NCI-H187 treated with DMSO at 0.1 percent for 48 hours (cell line): ENCODE data around the gene MRPL4.
"Not testable (repeated sequence)": the region's sequence is repeated elsewhere in the genome, so short reads cannot be mapped to it uniquely, and the experiment has no call there.

Experiments
- DNase-seq: peaks from one replicate; lab custom pipeline; 2025; lab: John Stamatoyannopoulos, UW

Gene MRPL4

DNA sequence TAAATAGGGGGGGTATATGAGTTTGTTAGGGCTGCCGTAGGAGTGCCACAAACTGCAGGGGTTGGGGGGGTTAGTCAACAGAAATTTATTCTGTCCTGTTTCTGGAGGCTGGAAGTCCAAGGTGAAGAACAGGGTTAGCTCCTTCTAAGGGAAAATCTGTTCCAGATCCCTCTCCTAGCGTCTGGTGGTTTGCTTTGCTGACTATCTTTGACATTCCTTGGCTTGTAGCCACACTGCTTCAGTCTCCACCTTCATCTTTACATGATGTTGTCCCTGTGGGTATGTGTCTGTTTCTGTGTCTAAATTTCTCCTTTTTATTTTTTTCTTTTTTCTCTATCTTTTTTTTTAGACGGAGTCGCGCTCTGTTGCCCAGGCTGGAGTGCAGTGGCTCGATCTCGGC lies 10.8 kb downstream of the MRPL4 start:
- no peak for DNase-seq

DNA sequence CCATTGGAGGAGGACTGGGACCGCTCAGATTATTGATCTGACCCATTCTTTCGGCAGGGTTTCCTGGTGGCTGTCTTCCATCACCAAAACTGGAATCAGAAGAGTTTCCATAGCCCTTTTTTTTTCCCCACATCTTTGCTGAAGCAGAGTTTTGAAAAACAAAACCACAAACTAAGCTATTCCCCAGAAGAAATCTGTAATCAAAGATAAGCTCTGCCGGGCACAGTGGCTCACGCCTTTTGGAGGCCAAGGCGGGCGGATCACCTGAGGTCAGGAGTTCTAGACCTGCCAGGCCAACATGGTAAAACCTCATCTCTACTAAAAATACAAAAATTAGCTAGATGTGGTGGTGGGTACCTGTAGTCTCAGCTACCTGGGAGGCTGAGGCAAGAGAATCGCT lies 14.7 kb downstream of the MRPL4 start:
- DNase-seq = no peak

GRCh38 chr19:10268071-10268470 lies 16.1 kb downstream of the MRPL4 start:
- DNase-seq = no peak

- no peak for DNase-seq
Measured at GRCh38 chr19:10269333-10270179, 17.5 kb downstream of the MRPL4 start.

GRCh38 chr19:10270180-10270615 lies 18.2 kb downstream of the MRPL4 start:
- DNase-seq = no peak

- DNase-seq = no peak
Measured at GRCh38 chr19:10270616-10271394, 18.8 kb downstream of the MRPL4 start, which contains the start of gene ICAM1. TSS of gene ICAM1 (plus strand) at chr19:10271120. CDS start at chr19:10271160, 40 bp downstream.

GRCh38 chr19:10271543-10272086 lies 19.6 kb downstream of the MRPL4 start:
- no peak for DNase-seq

DNA sequence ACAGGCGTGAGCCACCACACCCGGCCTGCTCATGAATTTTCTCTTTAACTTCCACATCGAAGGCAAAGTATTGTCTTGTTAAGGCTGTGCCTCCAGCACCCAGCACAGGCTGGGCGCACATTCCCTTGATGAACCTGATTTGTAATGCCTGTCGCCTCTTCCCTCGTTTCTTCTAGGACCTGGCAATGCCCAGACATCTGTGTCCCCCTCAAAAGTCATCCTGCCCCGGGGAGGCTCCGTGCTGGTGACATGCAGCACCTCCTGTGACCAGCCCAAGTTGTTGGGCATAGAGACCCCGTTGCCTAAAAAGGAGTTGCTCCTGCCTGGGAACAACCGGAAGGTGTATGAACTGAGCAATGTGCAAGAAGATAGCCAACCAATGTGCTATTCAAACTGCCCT lies 22.6 kb downstream of the MRPL4 start:
- DNase-seq = no peak

DNA sequence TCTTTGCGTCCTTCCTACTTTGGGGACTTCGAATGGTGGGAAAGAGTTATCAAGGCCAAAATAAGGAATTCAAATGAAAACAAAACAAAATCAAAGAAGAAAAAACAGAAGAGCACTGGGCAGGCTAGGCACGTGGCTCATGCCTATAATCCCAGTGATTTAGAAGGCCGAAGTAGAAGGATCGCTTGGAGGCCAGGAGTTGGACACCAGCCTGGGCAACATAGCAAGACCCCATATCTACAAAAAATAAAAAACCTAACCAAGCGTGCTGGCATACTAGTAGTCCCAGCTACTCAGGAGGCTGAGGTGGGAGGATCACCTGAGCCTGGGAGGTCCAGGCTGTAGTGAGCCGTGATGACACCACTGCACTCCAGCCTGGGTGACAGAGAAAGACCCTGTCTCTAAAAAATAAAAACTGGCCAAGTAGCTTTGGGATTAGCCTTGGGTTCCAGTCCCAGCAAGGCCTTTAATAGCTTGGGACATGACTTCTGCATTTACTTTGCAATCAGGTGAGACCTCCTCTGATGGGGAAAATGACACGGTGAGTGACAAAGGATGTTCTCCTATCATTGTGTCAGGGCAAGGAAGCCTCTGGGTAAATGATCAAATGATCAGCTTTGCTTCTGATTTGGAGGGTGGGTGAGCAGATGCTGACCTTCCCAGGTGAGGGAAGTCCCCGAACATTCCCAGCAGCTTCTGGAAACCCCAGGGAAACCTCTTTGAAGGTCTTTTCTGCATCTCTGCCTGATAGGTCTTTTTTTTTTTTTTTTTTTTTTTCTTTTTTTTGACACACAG lies 26.0 kb downstream of the MRPL4 start:
- DNase-seq = no peak

- no peak for DNase-seq
Measured at GRCh38 chr19:10278935-10279334, 26.9 kb downstream of the MRPL4 start.

GRCh38 chr19:10279737-10280442 lies 27.9 kb downstream of the MRPL4 start:
- DNase-seq = no peak

DNA sequence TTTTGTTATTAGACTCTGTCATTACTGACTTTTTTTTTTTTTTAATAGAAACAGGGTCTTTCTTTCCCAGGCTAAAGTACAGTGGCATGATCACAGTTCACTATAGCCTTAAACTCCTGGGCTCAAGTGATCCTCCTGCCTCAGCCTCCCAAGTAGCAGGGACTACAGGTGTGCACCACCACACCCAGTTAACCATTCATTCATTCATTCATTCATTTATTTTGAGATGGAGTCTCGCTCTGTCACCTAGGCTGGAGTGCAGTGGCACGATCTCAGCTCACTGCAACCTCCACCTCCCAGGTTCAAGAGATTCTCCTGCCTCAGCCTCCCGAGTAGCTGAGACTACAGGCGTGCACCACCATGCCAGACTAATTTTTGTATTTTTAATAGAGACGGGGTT lies 30.0 kb downstream of the MRPL4 start:
- not testable (repeated sequence) for DNase-seq

DNA sequence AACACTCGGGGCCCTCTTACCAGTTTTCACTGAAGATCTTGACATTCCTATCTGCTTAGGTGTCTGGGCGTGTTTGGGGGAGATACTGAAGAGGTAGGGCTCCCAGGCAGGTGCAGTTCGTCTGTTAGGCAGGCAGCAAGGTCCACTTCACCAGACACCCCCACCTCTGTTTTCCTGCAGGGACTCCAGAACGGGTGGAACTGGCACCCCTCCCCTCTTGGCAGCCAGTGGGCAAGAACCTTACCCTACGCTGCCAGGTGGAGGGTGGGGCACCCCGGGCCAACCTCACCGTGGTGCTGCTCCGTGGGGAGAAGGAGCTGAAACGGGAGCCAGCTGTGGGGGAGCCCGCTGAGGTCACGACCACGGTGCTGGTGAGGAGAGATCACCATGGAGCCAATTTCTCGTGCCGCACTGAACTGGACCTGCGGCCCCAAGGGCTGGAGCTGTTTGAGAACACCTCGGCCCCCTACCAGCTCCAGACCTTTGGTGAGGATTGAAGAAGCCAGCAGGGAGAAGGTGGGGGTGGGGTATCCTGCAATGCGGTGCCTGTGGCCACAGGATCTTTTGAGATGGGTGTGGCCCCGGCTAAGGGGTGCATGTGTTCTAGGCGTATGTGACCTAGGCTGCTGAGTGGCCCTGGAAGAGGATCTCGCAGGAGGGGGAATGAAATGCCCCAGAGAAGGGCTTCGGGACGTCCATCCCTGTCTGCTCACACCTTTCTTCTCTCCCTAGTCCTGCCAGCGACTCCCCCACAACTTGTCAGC lies 31.5 kb downstream of the MRPL4 start:
- no peak for DNase-seq

DNA sequence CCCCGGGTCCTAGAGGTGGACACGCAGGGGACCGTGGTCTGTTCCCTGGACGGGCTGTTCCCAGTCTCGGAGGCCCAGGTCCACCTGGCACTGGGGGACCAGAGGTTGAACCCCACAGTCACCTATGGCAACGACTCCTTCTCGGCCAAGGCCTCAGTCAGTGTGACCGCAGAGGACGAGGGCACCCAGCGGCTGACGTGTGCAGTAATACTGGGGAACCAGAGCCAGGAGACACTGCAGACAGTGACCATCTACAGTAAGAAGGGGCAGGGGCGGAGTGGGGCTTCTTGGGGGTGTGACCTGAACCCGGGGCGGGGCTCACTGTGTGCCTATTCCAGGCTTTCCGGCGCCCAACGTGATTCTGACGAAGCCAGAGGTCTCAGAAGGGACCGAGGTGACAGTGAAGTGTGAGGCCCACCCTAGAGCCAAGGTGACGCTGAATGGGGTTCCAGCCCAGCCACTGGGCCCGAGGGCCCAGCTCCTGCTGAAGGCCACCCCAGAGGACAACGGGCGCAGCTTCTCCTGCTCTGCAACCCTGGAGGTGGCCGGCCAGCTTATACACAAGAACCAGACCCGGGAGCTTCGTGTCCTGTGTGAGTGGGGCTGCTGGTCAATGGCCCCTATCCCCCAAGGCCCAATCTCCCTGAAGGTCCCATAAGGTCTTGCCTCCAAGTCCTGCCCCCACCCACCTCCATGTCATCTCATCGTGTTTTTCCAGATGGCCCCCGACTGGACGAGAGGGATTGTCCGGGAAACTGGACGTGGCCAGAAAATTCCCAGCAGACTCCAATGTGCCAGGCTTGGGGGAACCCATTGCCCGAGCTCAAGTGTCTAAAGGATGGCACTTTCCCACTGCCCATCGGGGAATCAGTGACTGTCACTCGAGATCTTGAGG lies 32.3 kb downstream of the MRPL4 start:
- DNase-seq = no peak

DNA sequence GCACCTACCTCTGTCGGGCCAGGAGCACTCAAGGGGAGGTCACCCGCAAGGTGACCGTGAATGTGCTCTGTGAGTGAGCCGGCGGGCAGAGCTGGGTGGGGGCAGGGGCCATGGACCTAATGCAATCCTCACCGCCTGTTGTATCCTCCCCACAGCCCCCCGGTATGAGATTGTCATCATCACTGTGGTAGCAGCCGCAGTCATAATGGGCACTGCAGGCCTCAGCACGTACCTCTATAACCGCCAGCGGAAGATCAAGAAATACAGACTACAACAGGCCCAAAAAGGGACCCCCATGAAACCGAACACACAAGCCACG lies 32.9 kb downstream of the MRPL4 start:
- DNase-seq = no peak

DNA sequence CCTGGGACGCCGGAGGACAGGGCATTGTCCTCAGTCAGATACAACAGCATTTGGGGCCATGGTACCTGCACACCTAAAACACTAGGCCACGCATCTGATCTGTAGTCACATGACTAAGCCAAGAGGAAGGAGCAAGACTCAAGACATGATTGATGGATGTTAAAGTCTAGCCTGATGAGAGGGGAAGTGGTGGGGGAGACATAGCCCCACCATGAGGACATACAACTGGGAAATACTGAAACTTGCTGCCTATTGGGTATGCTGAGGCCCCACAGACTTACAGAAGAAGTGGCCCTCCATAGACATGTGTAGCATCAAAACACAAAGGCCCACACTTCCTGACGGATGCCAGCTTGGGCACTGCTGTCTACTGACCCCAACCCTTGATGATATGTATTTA lies 33.4 kb downstream of the MRPL4 start:
- DNase-seq = no peak

- DNase-seq = no peak
Measured at GRCh38 chr19:10286803-10287737, 35.1 kb downstream of the MRPL4 start, which contains the start of gene ICAM4. TSS of gene ICAM4 (plus strand) at chr19:10286955. CDS start at chr19:10287013, 58 bp downstream.

DNA sequence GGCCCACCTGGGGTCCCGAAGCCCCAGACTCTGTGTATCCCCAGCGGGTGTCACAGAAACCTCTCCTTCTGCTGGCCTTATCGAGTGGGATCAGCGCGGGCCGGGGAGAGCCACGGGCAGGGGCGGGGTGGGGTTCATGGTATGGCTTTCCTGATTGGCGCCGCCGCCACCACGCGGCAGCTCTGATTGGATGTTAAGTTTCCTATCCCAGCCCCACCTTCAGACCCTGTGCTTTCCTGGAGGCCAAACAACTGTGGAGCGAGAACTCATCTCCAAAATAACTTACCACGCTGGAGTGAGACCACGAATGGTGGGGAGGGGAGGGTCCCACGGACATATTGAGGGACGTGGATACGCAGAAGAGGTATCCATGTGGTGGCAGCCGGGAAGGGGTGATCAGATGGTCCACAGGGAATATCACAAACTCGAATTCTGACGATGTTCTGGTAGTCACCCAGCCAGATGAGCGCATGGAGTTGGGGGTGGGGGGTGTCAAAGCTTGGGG lies 36.7 kb downstream of the MRPL4 start:
- no peak for DNase-seq
